ENCODE measurements around the gene COP1. TPM values are rescaled to one million over a fixed set of nuclear protein-coding genes. Genes with fewer than 3 reads are reported as not detected.
A peak's percentile ranks its signal among the peaks of the same experiment; 100 is the strongest.
"Not testable (repeated sequence)": the region's sequence is repeated elsewhere in the genome, so short reads cannot be mapped to it uniquely, and the experiment has no call there.

Gene COP1
- polyA plus RNA-seq, 3 donors = 53.9 to 71.1 (median 56.6) TPM

GRCh38 chr1:176073524-176074157 is 133.4 kb downstream of the COP1 start:
- DNase-seq (ENCODE audit: extremely low read depth in 1 of 11, low read depth in 9 of 11, low spot score in 4 of 11) = peak; percentile 46 to 74 (median 61)

DNA sequence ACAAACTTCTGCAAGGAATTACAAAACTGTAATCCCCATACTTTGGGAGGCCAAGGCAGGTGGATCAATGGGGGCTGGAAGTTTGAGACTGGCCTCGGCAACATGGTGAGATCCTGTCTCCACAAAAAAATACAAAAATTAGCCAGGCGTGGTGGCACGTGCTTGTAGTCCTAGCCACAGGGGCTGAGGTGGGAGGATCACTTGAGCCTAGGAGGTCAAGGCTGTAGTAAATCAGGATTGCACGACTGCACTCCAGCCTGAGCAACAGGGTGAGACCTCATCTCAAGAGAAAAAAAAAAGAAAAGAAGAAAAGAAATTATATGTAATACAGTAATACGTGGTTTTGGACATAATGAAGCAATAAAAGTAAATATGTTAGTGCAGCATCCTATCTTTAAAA is 138.2 kb downstream of the COP1 start:
- DNase-seq (ENCODE audit: extremely low read depth in 1 of 11, low read depth in 9 of 11, low spot score in 4 of 11) = peak in 6 of 11 donors; percentile 4 to 28 (median 13)

- no peak for DNase-seq (ENCODE audit: extremely low read depth in 1 of 11, low read depth in 9 of 11, low spot score in 4 of 11)
Observed at GRCh38 chr1:176068256-176068655, 138.8 kb downstream of the COP1 start.

DNA sequence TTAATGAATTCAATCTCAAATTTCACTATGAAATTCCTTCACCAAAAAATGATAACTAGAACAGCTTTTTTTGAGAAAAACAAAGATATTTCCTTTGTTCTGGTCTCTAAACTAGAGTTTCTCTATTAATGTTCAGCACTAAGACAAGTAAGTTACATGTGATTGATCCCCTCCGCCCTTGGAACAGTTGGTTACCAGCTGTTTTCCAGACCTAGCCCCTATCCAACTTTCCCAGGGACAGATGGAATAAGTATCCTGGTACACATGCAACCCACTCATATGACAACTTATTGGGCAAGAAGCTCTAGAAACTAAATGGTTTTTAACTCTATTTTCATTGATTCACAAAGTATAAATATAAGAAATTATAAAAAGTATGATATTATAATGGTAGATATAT is 140.4 kb downstream of the COP1 start:
- no peak for DNase-seq (ENCODE audit: extremely low read depth in 1 of 11, low read depth in 9 of 11, low spot score in 4 of 11)

DNA sequence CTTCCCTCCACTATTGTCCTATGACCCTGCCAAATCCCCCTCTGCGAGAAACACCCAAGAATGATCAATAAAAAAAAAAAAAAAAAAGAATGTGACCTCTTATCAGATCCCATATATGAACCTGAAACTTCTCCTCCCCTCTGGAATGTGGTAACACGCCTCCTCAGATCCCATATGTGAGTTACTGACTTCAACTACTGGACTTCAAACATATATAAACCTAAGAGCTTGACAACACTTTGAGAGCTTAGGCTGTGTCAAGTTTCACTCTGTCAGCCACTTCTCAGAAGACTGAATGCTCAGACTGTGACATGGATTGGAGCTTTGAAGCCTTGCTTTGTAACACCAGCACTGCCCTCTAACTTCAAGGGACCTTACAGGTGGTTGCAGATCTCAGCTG is 148.4 kb downstream of the COP1 start:
- peak in 8 of 11 donors; percentile 9 to 63 (median 34) for DNase-seq (ENCODE audit: extremely low read depth in 1 of 11, low read depth in 9 of 11, low spot score in 4 of 11)

- DNase-seq (ENCODE audit: extremely low read depth in 1 of 11, low read depth in 9 of 11, low spot score in 4 of 11) = no peak
Observed at GRCh38 chr1:176056312-176056711, 150.8 kb downstream of the COP1 start.

DNA sequence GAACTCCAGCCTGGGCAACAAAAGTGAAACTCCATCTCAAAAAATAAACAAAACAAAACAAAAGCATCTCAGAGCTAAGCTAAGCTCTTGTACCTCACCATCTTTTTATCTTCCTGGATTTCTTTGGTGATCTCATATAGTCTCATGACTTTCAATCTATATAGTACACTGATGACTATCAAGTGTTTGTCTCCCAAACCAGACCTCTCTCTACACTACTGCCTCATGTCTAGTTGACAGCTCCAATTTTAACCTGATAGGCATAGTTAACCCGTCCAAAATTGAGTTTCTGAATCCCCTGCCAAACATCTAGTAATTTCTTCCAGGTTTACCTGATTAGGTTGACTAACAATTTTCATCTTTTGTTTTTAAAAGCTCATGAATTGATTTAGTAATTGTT is 151.7 kb downstream of the COP1 start:
- DNase-seq (ENCODE audit: extremely low read depth in 1 of 11, low read depth in 9 of 11, low spot score in 4 of 11) = no peak

GRCh38 chr1:176051902-176052518 is 155.1 kb downstream of the COP1 start:
- DNase-seq (ENCODE audit: extremely low read depth in 1 of 11, low read depth in 9 of 11, low spot score in 4 of 11) = no peak

GRCh38 chr1:176051402-176051801 is 155.7 kb downstream of the COP1 start:
- DNase-seq (ENCODE audit: extremely low read depth in 1 of 11, low read depth in 9 of 11, low spot score in 4 of 11) = no peak

DNA sequence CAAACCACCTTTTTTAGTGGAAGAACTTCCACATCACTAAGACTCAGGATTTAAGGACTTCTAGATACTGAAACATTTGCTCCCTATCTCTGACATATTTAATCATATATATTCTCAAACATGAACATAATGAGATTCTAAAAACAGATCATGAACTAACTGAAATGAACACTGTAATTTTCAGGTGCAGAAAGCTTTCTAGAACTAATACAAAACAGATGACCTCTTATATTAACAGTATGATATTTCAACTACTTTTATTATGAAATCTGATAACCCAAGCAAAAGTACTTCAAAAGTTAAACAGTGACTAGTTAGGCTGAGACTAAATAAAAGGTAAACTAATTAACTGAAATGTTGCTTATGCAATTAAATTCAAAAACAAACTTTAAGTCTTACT is 157.5 kb downstream of the COP1 start:
- DNase-seq (ENCODE audit: extremely low read depth in 1 of 11, low read depth in 9 of 11, low spot score in 4 of 11) = no peak

DNA sequence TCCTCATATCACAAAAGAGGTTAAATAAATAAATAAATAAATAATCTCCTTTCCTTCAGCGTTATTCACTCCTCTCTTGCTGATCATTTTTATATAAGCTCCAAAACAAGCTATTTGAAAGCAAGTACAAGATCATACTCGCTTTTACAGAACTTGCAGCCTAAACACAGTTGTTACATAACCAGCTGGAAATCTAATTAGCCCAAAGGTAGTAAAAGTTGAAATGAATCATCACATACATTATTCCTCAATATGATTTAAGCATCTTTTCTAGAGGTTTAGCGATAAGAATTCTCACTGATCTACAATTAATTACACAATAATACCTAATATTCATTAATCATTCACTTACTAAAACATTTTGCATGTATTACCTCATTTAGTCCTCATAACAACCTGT is 160.2 kb downstream of the COP1 start:
- no peak for DNase-seq (ENCODE audit: extremely low read depth in 1 of 11, low read depth in 9 of 11, low spot score in 4 of 11)

GRCh38 chr1:176043537-176043936 is 163.5 kb downstream of the COP1 start:
- no peak for DNase-seq (ENCODE audit: extremely low read depth in 1 of 11, low read depth in 9 of 11, low spot score in 4 of 11)

- DNase-seq (ENCODE audit: extremely low read depth in 1 of 11, low read depth in 9 of 11, low spot score in 4 of 11) = peak in 6 of 11 donors; percentile 7 to 22 (median 8)
Observed at GRCh38 chr1:176033881-176034280, 173.2 kb downstream of the COP1 start.

- DNase-seq (ENCODE audit: extremely low read depth in 1 of 11, low read depth in 9 of 11, low spot score in 4 of 11) = no peak
Observed at GRCh38 chr1:176033474-176033873, 173.6 kb downstream of the COP1 start.

GRCh38 chr1:176032040-176032645 is 174.9 kb downstream of the COP1 start:
- DNase-seq (ENCODE audit: extremely low read depth in 1 of 11, low read depth in 9 of 11, low spot score in 4 of 11) = no peak

DNA sequence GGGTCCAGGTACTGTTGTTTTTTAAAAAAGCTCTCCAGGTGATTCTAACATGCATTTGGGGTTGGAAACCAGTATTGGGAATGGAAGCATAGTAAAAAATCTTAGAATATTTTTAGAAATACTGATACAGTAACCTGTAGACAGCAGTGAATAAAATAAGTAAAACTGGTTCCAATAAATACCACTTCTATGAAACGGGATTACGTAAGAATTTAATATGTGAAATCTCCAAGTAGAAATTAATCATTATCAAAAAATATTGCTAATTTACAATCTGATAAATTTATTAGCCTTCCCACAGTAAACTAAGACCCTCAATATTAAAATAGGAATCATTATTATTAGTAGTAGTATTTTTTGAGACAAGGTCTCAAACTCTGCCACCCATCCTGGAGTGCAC is 177.5 kb downstream of the COP1 start:
- no peak for DNase-seq (ENCODE audit: extremely low read depth in 1 of 11, low read depth in 9 of 11, low spot score in 4 of 11)

GRCh38 chr1:176029155-176029554 is 177.9 kb downstream of the COP1 start:
- DNase-seq (ENCODE audit: extremely low read depth in 1 of 11, low read depth in 9 of 11, low spot score in 4 of 11) = no peak

GRCh38 chr1:176027934-176028333 is 179.2 kb downstream of the COP1 start:
- not testable (repeated sequence) for DNase-seq (ENCODE audit: extremely low read depth in 1 of 11, low read depth in 9 of 11, low spot score in 4 of 11)

- no peak for DNase-seq (ENCODE audit: extremely low read depth in 1 of 11, low read depth in 9 of 11, low spot score in 4 of 11)
Observed at GRCh38 chr1:176022574-176022973, 184.5 kb downstream of the COP1 start.

GRCh38 chr1:176017722-176018121 is 189.4 kb downstream of the COP1 start:
- no peak for DNase-seq (ENCODE audit: extremely low read depth in 1 of 11, low read depth in 9 of 11, low spot score in 4 of 11)

GRCh38 chr1:176009951-176010350 is 197.1 kb downstream of the COP1 start:
- no peak for DNase-seq (ENCODE audit: extremely low read depth in 1 of 11, low read depth in 9 of 11, low spot score in 4 of 11)
